ENCODE data around the gene SMIM9.
"Not testable (repeated sequence)": the region's sequence is repeated elsewhere in the genome, so short reads cannot be mapped to it uniquely, and the experiment has no call there.

Gene SMIM9

GRCh38 chrX:154834562-154834961, at the start of gene SMIM9:
SMIM9 (minus strand) TSS chrX:154834662; CDS start chrX:154830856, 3,806 bp downstream.
- no peak within 1 kb of the TSS for H3K27ac ChIP-seq
- no peak within 1 kb of the TSS for H3K4me3 ChIP-seq

- H3K27ac ChIP-seq, H3K4me3 ChIP-seq: not testable (repeated sequence)
These were observed 49.6 kb upstream of the SMIM9 start for GRCh38 chrX:154884069-154884468.

GRCh38 chrX:154873329-154873728, 38.9 kb upstream of the SMIM9 start:
- Histone ChIP-seq H3K27ac (no peak overlapping the region), H3K4me3 (no peak overlapping the region)

GRCh38 chrX:154868522-154868921, 34.1 kb upstream of the SMIM9 start:
- not testable (repeated sequence) for H3K4me3 ChIP-seq, H3K27ac ChIP-seq

- Histone ChIP-seq H3K4me3 (no peak overlapping the region), H3K27ac (no peak overlapping the region)
These were observed 20.8 kb upstream of the SMIM9 start for GRCh38 chrX:154855256-154855655.

- no peak overlapping the region for H3K4me3 ChIP-seq
- H3K27ac ChIP-seq = no peak overlapping the region
These were observed 16.6 kb upstream of the SMIM9 start for GRCh38 chrX:154850957-154851611.

- Histone ChIP-seq H3K4me3 (no peak overlapping the region), H3K27ac (no peak overlapping the region)
These were observed 6.4 kb upstream of the SMIM9 start for GRCh38 chrX:154840856-154841255.

GRCh38 chrX:154836163-154836562, 1.7 kb upstream of the SMIM9 start:
- no peak overlapping the region for H3K4me3 ChIP-seq

GRCh38 chrX:154833746-154834274, 652 bp downstream of the SMIM9 start:
- H3K4me3 ChIP-seq = no peak overlapping the region
- no peak overlapping the region for H3K27ac ChIP-seq

More at GRCh38 chrX:154836163-154836562, 1.7 kb upstream of the SMIM9 start:
- H3K27ac ChIP-seq = no peak overlapping the region

GRCh38 chrX:154829926-154830442, 4.5 kb downstream of the SMIM9 start:
- Histone ChIP-seq H3K4me3 (no peak overlapping the region), H3K27ac (no peak overlapping the region)

GRCh38 chrX:154829134-154829533, 5.3 kb downstream of the SMIM9 start:
- H3K4me3 ChIP-seq = no peak overlapping the region
- H3K27ac ChIP-seq = no peak overlapping the region

GRCh38 chrX:154828016-154828408, 6.5 kb downstream of the SMIM9 start:
- no peak overlapping the region for H3K27ac ChIP-seq
- H3K4me3 ChIP-seq = no peak overlapping the region

GRCh38 chrX:154827194-154828015, 7.1 kb downstream of the SMIM9 start:
- Histone ChIP-seq H3K4me3 (no peak overlapping the region), H3K27ac (no peak overlapping the region)

- not testable (repeated sequence) for H3K27ac ChIP-seq, H3K4me3 ChIP-seq
These were observed 8.9 kb downstream of the SMIM9 start for GRCh38 chrX:154825586-154825985.

GRCh38 chrX:154824638-154825037, 9.8 kb downstream of the SMIM9 start:
- H3K4me3 ChIP-seq = no peak overlapping the region
- H3K27ac ChIP-seq = no peak overlapping the region

- H3K4me3 ChIP-seq = no peak overlapping the region
- H3K27ac ChIP-seq = no peak overlapping the region
These were observed 12.4 kb downstream of the SMIM9 start for GRCh38 chrX:154822029-154822428.

- Histone ChIP-seq H3K4me3 (no peak overlapping the region), H3K27ac (no peak overlapping the region)
These were observed 12.9 kb downstream of the SMIM9 start for GRCh38 chrX:154821523-154821922.

GRCh38 chrX:154819771-154820341, 14.6 kb downstream of the SMIM9 start:
- no peak overlapping the region for H3K27ac ChIP-seq
- H3K4me3 ChIP-seq = no peak overlapping the region

GRCh38 chrX:154818916-154819770, 15.3 kb downstream of the SMIM9 start:
- H3K27ac ChIP-seq = no peak overlapping the region

More at GRCh38 chrX:154818916-154819770, 15.3 kb downstream of the SMIM9 start:
- no peak overlapping the region for H3K4me3 ChIP-seq

Data from skin epidermis (tissue), 12 donors.